ENCODE data around the gene RRP1B. TPM values are rescaled to one million over a fixed set of nuclear protein-coding genes. Genes with fewer than 3 reads are reported as not detected.

Gene RRP1B
- total RNA-seq, 1 donor from 2014 or later: 55.0 TPM

DNA sequence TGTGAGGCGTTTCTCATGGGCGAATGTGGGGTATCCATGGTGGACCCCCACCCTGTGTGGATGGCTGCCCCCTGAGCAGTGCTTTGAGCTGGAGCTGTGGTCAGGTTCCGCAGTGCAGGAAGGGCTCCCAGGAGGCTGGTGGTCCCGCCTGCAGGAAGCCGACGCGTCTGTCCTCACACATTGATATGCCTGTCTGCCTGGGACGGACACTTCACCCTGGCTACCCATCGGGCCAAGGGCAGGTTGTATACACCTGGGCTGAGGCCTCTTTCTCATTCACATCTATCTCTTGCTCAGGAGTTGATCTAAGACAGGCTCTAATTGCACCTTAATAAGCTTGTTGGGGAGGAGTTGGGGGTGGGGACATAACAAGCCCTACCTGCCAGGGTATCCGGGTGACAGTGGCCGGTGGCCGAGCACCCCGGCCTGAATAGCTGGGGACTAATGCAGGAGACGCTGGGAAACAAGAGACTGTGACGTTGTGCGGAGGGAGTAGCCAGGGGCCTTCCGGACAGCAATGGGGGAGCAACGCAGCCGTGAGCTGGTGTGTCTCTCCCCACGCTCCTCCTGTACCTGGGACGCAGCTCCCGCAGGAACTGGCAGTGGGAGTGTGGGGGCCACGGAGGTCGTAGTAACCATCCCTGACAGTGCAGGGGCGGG lies 81.3 kb downstream of the RRP1B start:
- intact Hi-C loops (cut with micrococcal nuclease): no loop called here

DNA sequence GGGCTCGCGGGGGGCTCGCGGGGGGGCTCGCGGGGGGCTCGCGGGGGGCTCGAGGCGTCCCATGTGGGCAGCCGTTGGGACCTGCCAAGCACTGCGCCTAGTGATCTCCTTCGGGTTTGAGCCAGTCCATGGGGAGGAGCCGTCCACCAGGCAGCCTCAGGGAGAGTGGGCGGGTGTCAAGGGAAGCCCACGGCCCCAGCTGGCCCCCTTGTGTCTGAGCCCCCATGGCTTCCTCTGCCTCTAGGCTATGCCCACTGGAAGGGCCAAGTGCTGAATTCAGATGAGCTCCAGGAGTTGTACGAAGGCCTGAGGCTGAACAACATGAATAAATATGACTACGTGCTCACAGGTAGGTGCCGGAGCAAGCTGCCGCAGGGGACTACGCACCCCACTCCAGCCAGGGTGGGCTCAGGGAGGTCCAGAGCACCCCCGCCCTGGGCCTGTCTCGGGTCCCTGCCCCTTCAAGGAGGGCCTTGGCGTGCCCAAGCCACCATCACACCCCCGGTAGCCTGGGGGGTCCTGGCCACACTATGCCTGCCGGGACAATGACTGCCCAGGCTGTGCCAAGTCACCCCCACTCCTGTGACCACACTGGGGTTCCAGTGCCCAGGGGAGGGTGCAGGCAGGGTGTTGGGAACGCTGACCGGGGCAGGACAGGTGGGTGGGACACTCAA lies 82.2 kb downstream of the RRP1B start:
- intact Hi-C loops (cut with micrococcal nuclease): no loop called here

DNA sequence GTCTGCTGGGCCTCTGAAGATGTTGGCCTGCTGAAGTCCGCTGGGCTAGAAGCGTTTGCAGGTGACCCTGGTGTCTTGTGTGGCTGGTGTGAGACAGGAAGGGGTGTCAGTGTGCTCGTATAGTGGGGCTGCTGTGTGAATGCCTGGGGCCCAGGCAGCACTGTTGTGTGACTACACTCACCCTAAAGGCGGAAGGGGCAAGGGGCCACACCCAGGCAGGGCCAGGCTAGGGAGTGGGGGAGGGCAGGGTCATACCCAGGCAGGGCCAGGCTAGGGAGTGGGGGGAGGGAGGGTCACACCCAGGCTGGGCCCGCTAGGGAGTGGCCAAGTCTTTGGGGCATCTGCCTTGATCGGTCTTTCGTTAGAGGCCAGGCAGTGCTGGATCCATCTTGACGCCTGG lies 84.6 kb downstream of the RRP1B start:
- intact Hi-C loops (cut with micrococcal nuclease): no loop called here

DNA sequence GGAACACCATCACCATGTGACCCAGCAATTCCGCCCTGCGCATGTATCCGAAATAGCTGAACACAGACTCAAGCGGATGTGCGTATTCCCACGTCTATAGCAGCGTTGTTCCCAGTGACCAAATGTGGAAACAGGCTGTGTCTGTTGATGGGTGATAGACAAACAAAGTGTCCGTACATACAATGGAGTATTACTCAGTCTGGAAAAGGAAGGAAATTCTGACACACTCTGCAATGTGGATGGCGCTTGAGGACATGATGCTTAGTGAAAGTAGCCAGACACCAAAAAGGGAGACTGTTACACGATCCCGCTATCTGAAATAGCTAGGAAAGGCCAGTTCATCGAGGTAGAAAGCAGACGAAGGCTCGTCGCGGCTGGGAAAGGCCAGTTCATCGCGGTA lies 85.4 kb downstream of the RRP1B start:
- intact Hi-C loops (cut with micrococcal nuclease): no loop called here

Other genes with a start within 250 kb of the RRP1B start
- gene SIK1, start 232.4 kb upstream of the RRP1B start, total RNA-seq: 3.4 and 3.8 TPM in 2 replicates
- gene HSF2BP, start 72 bp upstream of the RRP1B start, total RNA-seq: 0.30 and 0.50 TPM in 2 replicates
- 88.9 and 92.4 TPM in 2 replicates for gene PDXK, start 59.6 kb downstream of the RRP1B start, total RNA-seq
- gene CSTB, start 116.7 kb downstream of the RRP1B start, total RNA-seq: 63.8 and 68.7 TPM in 2 replicates
- 34.9 and 35.8 TPM in 2 replicates for gene RRP1, start 130.0 kb downstream of the RRP1B start, total RNA-seq
- 126 and 127 TPM in 2 replicates for gene AGPAT3, start 205.7 kb downstream of the RRP1B start, total RNA-seq

Measured in T-helper 2 cell treated with Interferon-gamma antibody and Interleukin-4, amounts not matched to agents 100 ng/mL and 5 ng/mL, for 36 hours (primary cell).